CD4-positive, CD25-positive, alpha-beta regulatory T cell (primary cell): Measurements from ENCODE around the gene CCDC198. TPM values are rescaled to one million over a fixed set of nuclear protein-coding genes. Genes with fewer than 3 reads are reported as not detected.

Experiments
- ATAC-seq, 2 donors: fragments of 150-1000 bp; cut with Tn5 transposase; one replicate each; pipeline ENCODE4 v1.10.0; 2021; ENCODE audit warnings: low read depth in 2 of 2, moderate number of reproducible peaks in 2 of 2, moderate library complexity in 1 of 2
- DNase-seq, 3 donors: peaks; one replicate each; pipeline versions ENCODE4 v3.0.0 to v3.0.0-alpha.2; 2012 to 2022; ENCODE audit warnings: mixed read lengths in 1 of 3
- H3K27ac ChIP-seq: one replicate; pipeline ENCODE4 v1.7.0; 2013; ENCODE audit warnings: mild to moderate bottlenecking, low read length; ENCODE audit not compliant: insufficient read depth, poor library complexity, severe bottlenecking
- H3K27me3 ChIP-seq: one replicate; pipeline ENCODE4 v1.7.0; 2013; ENCODE audit warnings: low read length; ENCODE audit not compliant: control insufficient read depth, insufficient read depth
- H3K36me3 ChIP-seq: one replicate; pipeline ENCODE4 v1.7.0; 2013; ENCODE audit warnings: mild to moderate bottlenecking, low read length, moderate library complexity; ENCODE audit not compliant: control insufficient read depth, insufficient read depth
- H3K4me1 ChIP-seq: 2 replicates; pipeline ENCODE4 v1.7.0; 2013; ENCODE audit warnings: mild to moderate bottlenecking, low read length; ENCODE audit not compliant: insufficient read depth, control insufficient read depth, poor library complexity, severe bottlenecking
- H3K4me3 ChIP-seq: one replicate; pipeline ENCODE4 v1.7.0; 2013; ENCODE audit warnings: low read depth, mild to moderate bottlenecking, low read length, moderate library complexity
- H3K9me3 ChIP-seq, 2 experiments: 1 replicate in 1 of 2; 2 replicates in 1 of 2; pipeline ENCODE4 v1.7.0; 2013; ENCODE audit warnings: low read length in 2 of 2, mild to moderate bottlenecking in 1 of 2, moderate library complexity in 1 of 2; ENCODE audit not compliant: control insufficient read depth in 2 of 2
- H3K27ac Mint-ChIP-seq, 3 donors: one replicate each; pipeline ENCODE4 v1.8.0; 2020 to 2022; ENCODE audit warnings: mild to moderate bottlenecking in 3 of 3, mixed read lengths in 3 of 3, moderate library complexity in 2 of 3
- H3K27me3 Mint-ChIP-seq: one replicate; pipeline ENCODE4 v1.8.0; 2022; ENCODE audit warnings: mild to moderate bottlenecking, mixed read lengths
- H3K36me3 Mint-ChIP-seq: one replicate; pipeline ENCODE4 v1.8.0; 2020; ENCODE audit warnings: mixed read lengths
- H3K4me1 Mint-ChIP-seq, 4 donors: one replicate each; pipeline ENCODE4 v1.8.0; 2020 to 2022; ENCODE audit warnings: mixed read lengths in 4 of 4, mild to moderate bottlenecking in 1 of 4
- H3K4me3 Mint-ChIP-seq, 4 donors: one replicate each; pipeline ENCODE4 v1.8.0; 2020 to 2022; ENCODE audit warnings: mild to moderate bottlenecking in 4 of 4, mixed read lengths in 4 of 4, moderate library complexity in 3 of 4
- H3K9me3 Mint-ChIP-seq, 7 donors: one replicate each; pipeline ENCODE4 v1.8.0; 2020 to 2022; ENCODE audit warnings: mixed read lengths in 7 of 7, mild to moderate bottlenecking in 3 of 7, moderate library complexity in 2 of 7
- polyA plus RNA-seq, 4 donors: library from polyadenylated mRNA; unstranded; fragments of 300-500 nt; fragmentation: Illumina TruSeq; gene quantifications; one replicate each; pipeline ENCODE4 v1.2.3, GENCODE V29; 2021
- total RNA-seq: library from RNA; stranded (reverse); gene quantifications from one replicate; pipeline ENCODE4 v1.2.3, GENCODE V29; 2022

CCDC198 gene, protein sequence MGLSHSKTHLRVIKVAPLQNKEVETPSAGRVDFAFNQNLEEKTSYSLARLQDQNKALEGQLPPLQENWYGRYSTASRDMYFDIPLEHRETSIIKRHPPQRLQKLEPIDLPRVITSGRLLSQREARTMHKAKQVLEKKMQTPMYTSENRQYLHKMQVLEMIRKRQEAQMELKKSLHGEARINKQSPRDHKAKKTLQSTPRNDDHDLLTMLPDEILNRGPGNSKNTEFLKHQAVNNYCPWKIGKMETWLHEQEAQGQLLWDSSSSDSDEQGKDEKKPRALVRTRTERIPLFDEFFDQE
- total RNA-seq (not detected), polyA plus RNA-seq (not detected)

DNA sequence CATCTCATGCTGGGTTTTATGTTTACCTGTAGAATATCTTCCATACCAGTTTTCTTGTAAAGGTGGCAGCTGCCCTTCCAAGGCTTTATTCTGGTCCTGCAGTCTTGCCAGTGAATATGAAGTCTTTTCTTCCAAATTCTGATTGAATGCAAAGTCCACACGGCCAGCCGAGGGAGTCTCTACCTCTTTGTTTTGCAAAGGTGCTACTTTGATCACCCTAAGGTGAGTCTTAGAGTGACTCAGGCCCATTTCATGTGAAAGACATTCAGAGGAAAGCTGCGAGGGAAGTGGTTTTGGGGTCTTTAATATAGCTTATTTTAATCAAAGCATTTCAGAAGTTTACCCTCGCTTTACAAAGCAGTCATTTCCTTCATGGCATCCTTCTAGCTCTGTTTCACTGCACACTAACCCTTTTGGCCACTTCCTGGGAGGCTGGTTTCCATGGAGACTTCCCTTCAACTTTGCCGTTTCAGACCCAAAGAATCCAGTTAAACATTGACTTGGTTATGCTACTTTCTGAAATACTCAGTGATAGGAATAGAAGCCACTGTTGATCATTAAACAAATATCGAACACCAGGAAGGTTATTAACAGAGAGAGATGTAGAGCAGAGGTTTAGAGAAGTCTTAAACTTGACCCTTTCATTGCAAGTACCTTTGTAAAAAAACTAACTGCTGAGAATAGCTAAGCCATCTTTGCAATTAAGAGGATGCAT lies at the start of gene CCDC198:
CCDC198 (minus strand) TSS at position 391 of the 715 bp plus-strand sequence; CDS start at position 249, 142 bp downstream.
- peak within 1 kb of the TSS in 1 of 3 donors; percentile 15 for H3K27ac Mint-ChIP-seq
- no peaks in the 10 kb centered on the region for H3K4me1 Mint-ChIP-seq
- H3K27ac ChIP-seq: no peak within 1 kb of the TSS
- H3K36me3 Mint-ChIP-seq: no peaks in the 10 kb centered on the region
- H3K4me3 Mint-ChIP-seq: no peak within 1 kb of the TSS
- H3K36me3 ChIP-seq: no peaks in the 10 kb centered on the region
- H3K4me1 ChIP-seq: no peaks in the 10 kb centered on the region
- no peak within 1 kb of the TSS for H3K4me3 ChIP-seq
- peaks cover 0 to 3% (median 0%) of the 10 kb centered on the region in 7 donors for H3K9me3 Mint-ChIP-seq
- no peak for DNase-seq
- H3K27me3 Mint-ChIP-seq: no peaks in the 10 kb centered on the region
- no peaks in the 10 kb centered on the region for H3K9me3 ChIP-seq
- no peaks in the 10 kb centered on the region for H3K27me3 ChIP-seq
- ATAC-seq: no peak

DNA sequence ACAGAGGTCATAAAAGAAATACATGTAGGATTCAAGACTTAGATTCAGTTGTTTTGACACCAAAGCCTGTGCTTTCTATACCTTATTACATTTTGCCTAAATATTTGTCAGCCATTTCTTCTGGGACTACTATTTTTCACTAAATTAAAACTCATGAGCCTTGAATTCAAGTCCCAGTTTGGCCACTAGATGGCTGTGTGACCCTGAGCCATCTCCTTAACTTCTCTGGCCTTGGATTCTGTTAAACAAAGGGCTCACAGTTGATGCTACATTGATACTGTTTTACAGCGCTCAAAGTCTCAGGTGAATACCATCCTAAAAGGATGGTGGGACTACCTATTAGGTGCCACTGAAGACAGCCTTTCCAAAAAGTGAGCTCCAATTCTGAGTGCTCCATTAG lies 39.6 kb upstream of the CCDC198 start:
- Histone ChIP-seq H3K4me3 (no peak overlapping the region), H3K27ac (no peak overlapping the region), H3K9me3 (no peaks in the 10 kb centered on the region), H3K36me3 (no peaks in the 10 kb centered on the region), H3K27me3 (no peaks in the 10 kb centered on the region), H3K4me1 (no peaks in the 10 kb centered on the region)
- Mint-ChIP-seq H3K36me3 (no peaks in the 10 kb centered on the region), H3K27me3 (no peaks in the 10 kb centered on the region), H3K4me1 (no peaks in the 10 kb centered on the region), H3K4me3 (no peak overlapping the region), H3K27ac (no peak overlapping the region), H3K9me3 (peaks cover 0 to 7% (median 4%) of the 10 kb centered on the region in 7 donors)
- DNase-seq (peak in 1 of 3 donors; percentile 31), ATAC-seq (no peak)

DNA sequence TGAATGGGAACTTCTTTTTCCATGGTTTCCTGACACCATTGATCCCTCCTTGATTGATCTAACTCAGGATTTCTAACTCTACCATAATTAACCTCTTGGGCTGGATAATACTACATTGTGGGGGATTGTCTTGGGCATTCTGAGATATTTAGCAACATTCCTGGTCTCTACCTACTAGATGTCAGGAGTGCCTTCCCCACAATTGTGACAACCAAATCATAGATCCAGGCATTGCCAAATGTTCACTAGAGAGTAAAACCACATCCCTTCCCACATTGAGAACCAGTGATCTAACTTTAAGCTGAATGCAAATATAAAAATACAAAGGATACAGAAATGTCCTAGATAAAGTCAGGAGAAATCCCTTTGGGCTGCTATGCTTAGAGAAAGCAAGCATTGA lies 36.9 kb upstream of the CCDC198 start:
- no peak overlapping the region for H3K4me3 ChIP-seq
- H3K27me3 Mint-ChIP-seq: no peaks in the 10 kb centered on the region
- H3K9me3 ChIP-seq: peaks cover 4% of the 10 kb centered on the region in 2 experiments
- H3K27ac Mint-ChIP-seq: no peak overlapping the region
- no peaks in the 10 kb centered on the region for H3K4me1 Mint-ChIP-seq
- H3K36me3 Mint-ChIP-seq: no peaks in the 10 kb centered on the region
- no peak for ATAC-seq
- H3K27ac ChIP-seq: no peak overlapping the region
- no peaks in the 10 kb centered on the region for H3K36me3 ChIP-seq
- H3K27me3 ChIP-seq: no peaks in the 10 kb centered on the region
- H3K4me3 Mint-ChIP-seq: no peak overlapping the region
- H3K4me1 ChIP-seq: no peaks in the 10 kb centered on the region
- peaks cover 0 to 12% (median 5%) of the 10 kb centered on the region in 7 donors for H3K9me3 Mint-ChIP-seq
- DNase-seq: no peak

DNA sequence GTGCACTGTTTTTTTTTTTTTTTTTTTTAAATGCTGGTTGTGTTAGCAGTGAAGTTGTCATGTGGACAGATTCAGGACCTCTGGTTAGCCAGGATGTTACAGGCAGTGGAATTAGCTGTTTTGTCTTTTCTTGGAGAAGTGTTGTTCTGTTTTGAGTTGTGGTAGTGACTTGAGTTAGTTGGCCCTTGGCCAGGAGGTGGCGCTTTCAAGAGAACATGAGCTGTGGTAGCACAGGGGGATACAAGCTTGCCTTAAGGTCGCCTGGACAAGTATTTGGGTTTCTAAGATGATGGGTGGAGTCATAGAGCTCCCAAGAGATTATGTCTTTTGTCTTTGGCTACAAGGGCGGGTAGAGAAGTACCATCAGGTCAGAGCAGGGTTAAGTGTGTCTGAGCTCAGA lies 33.3 kb upstream of the CCDC198 start:
- Mint-ChIP-seq H3K27me3 (no peaks in the 10 kb centered on the region), H3K36me3 (no peaks in the 10 kb centered on the region), H3K4me1 (no peaks in the 10 kb centered on the region), H3K27ac (no peak overlapping the region), H3K9me3 (peaks cover 0 to 40% (median 9%) of the 10 kb centered on the region in 7 donors), H3K4me3 (no peak overlapping the region)
- DNase-seq: no peak
- H3K36me3 ChIP-seq: no peaks in the 10 kb centered on the region
- no peak overlapping the region for H3K27ac ChIP-seq
- H3K4me3 ChIP-seq: no peak overlapping the region
- peaks cover 7% of the 10 kb centered on the region in 2 experiments for H3K9me3 ChIP-seq
- no peaks in the 10 kb centered on the region for H3K4me1 ChIP-seq
- no peaks in the 10 kb centered on the region for H3K27me3 ChIP-seq
- no peak for ATAC-seq

DNA sequence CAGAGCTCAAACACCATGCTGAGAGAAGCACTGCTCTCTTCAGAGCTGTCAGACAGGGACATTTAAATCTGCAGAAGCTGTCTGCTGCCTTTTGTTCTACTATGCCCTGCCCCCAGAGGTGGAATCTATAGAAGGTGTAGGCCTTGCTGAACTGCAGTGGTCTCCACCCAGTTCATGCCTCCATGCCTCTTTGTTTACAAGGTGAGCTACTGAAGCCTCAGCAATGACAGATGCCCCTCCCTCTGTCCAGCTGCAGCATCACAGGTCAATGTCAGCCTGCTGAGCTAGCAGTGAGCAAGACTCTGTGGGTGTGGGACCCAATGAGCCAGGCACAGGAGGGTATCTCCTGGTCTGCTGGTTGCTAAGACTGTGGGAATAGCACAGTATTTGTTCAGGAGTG lies 25.4 kb upstream of the CCDC198 start:
- Histone ChIP-seq H3K4me1 (no peaks in the 10 kb centered on the region), H3K27ac (no peak overlapping the region), H3K9me3 (peaks cover 0 to 3% of the 10 kb centered on the region in 2 experiments), H3K27me3 (no peaks in the 10 kb centered on the region), H3K36me3 (no peaks in the 10 kb centered on the region), H3K4me3 (no peak overlapping the region)
- no peaks in the 10 kb centered on the region for H3K36me3 Mint-ChIP-seq
- H3K4me3 Mint-ChIP-seq: no peak overlapping the region
- no peaks in the 10 kb centered on the region for H3K4me1 Mint-ChIP-seq
- peaks cover 0 to 50% (median 24%) of the 10 kb centered on the region in 7 donors for H3K9me3 Mint-ChIP-seq
- DNase-seq (no peak), ATAC-seq (no peak)
- H3K27me3 Mint-ChIP-seq: no peaks in the 10 kb centered on the region
- no peak overlapping the region for H3K27ac Mint-ChIP-seq

DNA sequence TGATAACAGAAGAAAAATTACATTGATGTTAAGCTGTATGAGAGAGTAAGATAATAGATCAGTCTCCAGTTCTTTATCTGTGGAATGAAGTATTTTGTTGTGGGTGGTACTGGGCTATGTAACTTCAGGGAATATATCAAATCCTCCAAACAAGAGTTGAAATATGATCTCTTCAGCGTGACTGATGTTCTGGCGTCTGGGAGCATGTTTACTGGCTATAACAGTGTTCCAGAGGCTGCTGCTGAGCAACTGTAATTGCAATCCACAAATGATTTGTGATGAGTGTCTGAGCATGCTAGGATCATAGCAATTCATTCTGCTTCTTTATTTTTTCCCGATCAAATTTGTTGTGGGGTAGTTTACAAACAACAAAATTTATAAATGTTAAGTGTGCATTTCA lies 18.6 kb upstream of the CCDC198 start:
- Mint-ChIP-seq H3K4me3 (no peak overlapping the region), H3K27ac (no peak overlapping the region), H3K4me1 (no peaks in the 10 kb centered on the region), H3K9me3 (peaks cover 0 to 16% (median 9%) of the 10 kb centered on the region in 7 donors), H3K27me3 (no peaks in the 10 kb centered on the region), H3K36me3 (no peaks in the 10 kb centered on the region)
- Histone ChIP-seq H3K36me3 (no peaks in the 10 kb centered on the region), H3K27ac (no peak overlapping the region), H3K9me3 (peaks cover 0 to 2% of the 10 kb centered on the region in 2 experiments), H3K4me3 (no peak overlapping the region), H3K4me1 (no peaks in the 10 kb centered on the region), H3K27me3 (no peaks in the 10 kb centered on the region)
- no peak for ATAC-seq
- DNase-seq: no peak

DNA sequence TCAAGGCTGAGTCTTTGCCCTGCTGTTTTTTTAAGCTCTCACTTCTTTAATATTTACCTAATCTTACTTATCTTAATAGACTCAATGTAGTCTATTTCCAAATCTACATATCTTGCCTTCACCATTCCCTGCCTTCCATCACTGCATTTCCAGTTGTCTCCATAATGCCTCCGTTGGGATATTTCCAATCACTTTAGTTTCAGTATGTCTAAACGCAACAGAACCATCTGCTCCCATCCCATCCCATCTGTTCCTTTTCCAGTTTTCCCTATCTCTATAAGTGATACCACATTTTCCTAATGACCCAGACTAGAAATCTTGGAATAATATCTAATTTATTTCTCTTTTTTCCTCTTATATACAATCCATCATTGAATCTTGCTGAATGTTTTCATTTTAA lies 15.1 kb upstream of the CCDC198 start:
- H3K9me3 Mint-ChIP-seq: peaks cover 0 to 3% (median 0%) of the 10 kb centered on the region in 7 donors
- H3K36me3 ChIP-seq: no peaks in the 10 kb centered on the region
- no peak for ATAC-seq

More for the DNA sequence above, 15.1 kb upstream of the CCDC198 start:
- Mint-ChIP-seq H3K27me3 (no peaks in the 10 kb centered on the region), H3K4me3 (no peak overlapping the region), H3K4me1 (no peaks in the 10 kb centered on the region), H3K27ac (no peak overlapping the region), H3K36me3 (no peaks in the 10 kb centered on the region)
- no peaks in the 10 kb centered on the region for H3K4me1 ChIP-seq
- DNase-seq: no peak
- H3K27ac ChIP-seq: no peak overlapping the region
- peaks cover 0 to 2% of the 10 kb centered on the region in 2 experiments for H3K9me3 ChIP-seq
- no peak overlapping the region for H3K4me3 ChIP-seq
- H3K27me3 ChIP-seq: no peaks in the 10 kb centered on the region
